HG02571 (cell line): ENCODE results near the gene CLEC4F.
"Not testable (repeated sequence)": the region's sequence is repeated elsewhere in the genome, so short reads cannot be mapped to it uniquely, and the experiment has no call there.

Experiments used
- ATAC-seq: cut with Tn5 transposase; IDR thresholded peaks from one replicate; pipeline ENCODE4 v1.9.1; 2021; ENCODE audit warnings: mild to moderate bottlenecking, moderate library complexity; ENCODE audit not compliant: unreplicated experiment

CLEC4F gene

DNA sequence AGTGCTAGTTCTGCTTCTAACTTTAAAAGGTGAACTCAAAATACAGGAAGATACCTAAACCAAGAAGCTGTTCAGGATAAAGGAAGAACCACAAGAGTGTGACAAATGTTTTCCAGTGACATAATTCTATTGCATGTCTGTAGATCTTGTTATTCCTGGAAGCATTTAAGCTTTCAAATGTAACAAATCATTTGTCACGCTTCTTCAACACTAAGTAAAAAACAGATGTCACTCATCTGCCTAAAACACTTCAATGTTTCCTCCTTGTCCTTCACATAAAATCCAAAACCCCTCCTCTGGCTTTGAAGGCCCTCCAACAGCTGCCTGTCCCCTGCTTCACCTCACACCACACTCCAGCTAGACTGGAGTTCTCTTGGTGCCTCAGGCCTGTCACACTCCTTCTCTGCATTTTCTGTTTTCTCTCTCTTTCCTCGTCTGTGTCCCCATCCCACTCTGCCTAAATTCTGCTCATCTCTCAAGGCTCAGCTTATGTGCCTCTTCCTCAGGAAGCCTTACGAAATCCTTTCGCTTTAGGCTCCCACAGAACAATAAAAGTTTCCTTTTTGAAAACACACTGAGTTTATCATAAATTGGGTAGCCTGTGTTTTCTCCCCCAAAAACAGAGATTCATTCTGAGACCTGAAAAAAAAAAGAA is 6.4 kb upstream of the CLEC4F start:
- ATAC-seq, result no peak

DNA sequence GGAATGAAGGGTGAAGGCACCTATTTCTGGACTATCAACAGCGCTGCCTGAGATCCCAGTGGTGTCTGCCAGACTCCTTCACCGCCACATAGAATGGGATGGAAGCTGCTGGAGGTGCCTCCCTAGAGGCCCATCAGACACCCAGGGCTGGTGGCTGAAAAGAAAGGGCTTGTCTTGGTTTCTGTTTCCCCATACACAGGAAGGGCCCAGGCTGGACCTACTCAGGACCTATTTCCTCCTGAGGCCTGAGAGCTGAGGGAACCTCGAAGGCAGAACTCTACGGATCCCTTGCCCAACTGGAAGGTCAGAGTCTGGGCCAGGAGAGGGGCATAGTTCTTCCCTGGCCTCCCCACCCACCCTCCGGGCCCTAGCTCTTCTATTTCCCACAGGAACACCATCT is 2.9 kb upstream of the CLEC4F start:
- ATAC-seq, result no peak

DNA sequence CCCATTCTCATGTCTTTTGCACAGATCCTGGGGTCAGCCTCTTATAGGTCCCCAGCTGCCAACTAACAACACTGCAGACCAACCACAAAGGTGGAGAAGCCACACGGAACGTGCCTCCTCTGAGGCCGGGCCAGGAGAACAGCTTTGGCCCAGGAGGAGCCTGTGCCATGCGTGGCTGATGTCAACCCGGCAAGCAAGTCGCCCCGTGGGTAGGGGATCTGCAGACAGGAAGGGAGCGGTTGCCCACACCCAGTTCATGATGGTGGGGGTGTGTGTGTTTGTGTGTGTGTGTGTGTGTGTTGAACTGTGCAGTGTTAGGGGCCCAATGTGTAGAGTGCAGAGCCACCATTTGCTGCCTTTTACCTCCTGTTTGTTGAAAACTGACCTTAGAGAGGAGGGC is 2.4 kb upstream of the CLEC4F start:
- no peak for ATAC-seq

DNA sequence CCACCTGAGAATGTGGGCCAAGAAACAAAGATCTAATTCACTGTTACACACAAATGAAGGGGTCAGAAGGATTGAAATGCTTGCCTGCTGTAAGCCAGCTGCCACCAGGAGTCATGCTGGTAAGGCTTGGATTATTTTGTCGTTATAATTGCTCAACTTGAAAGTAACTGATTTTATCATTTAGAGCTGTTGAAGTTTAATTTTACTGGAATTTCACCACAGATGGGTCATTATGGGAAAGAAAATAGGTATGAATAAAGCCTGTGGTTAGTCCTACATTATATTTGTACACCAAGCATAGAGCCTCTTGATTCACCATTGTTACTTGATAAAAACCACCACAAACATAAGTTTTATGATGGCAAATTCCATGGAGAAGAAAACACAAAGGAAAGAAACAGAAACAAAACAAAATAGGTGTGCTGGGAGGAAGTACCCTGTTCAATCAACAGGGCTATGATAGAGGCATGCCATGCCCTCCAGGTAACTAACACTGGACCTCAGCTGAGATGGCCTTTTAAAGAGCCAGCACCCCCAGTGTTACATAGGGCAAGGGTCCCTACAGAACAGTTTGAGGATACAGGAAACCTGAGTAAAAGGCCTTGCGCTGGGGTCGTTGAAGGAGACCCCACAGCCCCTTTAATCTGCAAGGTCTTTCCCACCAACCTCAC is 3.0 kb downstream of the CLEC4F start:
- no peak for ATAC-seq

DNA sequence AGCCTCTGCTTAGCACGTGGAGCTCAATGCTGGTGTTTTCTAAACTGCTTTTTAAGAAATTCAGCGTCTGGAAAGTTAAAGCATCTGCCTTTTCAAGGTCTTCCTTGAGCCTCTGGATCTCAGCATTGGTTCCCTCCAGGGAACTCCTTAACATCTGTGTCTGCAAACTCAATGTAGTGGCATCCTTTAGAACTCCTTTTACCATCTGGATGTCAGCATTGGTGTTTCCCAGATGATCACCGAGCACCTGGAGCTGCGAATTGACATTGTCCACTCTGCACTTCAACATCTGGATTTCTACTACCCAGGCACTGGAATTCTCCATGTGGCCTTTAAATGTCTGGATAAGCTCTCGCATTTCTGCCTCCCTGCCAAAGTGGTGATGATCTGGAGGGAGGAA is 3.7 kb downstream of the CLEC4F start:
- no peak for ATAC-seq

DNA sequence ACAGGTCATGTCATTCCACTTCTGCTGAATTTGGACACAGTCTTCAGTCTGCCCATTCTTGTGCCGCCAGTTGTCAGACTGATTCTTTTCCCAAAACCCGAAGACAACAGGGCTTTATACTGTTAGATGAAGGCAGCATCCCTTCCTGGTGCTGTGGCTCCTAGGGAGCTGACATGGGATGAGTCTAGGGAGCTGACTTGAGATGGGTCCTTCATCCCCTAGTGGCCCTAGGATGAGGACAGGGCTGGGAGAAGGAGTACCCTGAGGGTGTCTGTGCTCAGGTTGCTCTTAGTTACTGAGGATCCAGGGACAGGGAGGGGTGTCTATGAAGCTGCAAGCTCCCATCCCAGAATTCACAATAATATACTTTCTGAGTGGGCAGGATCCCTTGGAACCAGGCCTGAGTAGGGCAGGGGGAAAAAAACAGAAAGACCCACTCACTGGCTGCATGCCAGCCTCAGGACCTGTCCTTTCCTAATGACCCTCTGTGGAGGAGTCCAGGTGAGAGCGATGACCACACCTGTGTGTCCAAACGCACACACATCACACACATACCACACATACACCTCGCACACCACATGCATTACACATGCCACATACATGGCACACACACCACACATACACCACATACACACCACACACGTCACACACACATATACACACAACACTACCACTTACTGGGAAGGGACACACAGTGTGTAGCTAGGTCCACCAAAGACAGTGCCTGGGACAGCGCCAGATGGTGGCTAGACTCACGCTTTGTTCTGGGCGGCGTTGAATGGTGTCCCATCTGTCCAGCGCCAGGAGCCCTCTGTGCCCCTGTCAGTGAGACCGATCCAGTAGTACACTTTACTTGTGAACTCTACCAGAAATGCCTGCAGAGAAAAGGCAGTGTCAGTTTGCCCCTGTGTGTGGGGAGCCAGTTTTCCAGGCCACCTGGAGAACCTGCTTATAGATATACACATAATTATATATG is 11.1 kb downstream of the CLEC4F start:
- no peak for ATAC-seq

DNA sequence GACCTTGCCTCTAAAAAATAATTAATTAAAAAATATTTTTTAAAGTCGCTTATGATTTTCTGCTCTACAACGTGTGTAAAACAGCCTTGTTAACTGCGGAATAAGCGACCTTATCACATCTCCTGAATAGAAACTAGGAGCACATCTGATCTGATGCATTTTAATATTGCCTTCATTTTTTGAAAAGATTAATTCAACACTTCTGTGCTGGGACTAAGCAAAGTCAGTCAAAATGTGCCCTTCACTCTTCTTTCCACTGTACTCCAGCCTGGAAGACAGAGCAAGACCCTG is 12.6 kb downstream of the CLEC4F start:
- ATAC-seq, result no peak

DNA sequence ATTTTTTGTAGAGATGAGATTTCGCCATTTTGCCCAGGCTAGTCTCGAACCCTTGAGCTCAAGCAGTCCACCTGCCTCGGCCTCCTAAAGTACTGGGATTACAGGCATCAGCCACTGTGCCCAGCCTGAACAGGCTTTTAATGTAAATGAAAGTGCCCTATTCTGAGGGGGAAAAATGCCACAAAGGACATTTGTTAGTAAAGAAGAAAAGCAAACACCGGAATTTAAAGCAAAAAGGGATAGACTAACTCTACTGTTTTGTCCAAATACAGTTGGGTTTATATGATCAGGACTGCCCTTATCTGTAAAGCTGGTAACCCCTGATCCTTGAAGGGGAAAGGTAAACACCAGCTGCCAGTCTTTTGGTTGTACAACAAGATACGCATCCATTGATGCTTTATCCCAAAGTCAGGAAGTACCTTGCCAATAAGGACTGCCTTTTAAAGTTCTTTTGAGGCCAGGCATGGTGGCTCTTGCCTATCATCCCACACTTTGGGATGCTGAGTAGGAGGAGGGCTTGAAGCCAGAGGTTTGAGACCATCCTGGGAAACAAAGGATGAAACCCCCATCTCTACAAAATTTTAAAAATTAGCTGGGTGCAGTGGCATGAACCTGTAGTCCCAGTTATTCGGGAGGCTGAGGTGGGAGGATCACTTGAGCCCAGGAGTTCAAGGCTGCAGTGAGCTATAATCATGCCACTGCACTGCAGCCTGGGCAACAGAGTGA is 13.1 kb downstream of the CLEC4F start:
- ATAC-seq, result no peak

DNA sequence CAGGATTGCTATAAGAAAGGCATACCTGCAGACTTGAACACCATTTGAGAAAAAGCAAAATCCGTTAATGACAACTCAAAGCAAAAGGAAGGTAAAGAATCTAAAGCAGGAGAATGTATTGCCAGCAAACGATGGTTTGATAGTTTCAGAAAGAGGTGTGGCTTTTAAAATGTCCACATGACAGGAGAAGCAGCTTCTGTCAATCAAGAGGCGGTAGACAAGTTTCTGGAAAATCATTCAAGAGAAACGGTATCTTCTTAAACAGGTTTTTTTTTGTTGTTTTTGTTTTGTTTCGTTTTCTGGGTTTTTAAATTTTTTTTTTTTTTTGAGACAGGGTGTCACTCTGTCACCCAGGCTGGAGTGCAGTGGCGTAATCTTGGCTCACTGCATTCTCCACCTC is 13.8 kb downstream of the CLEC4F start:
- ATAC-seq, result no peak

DNA sequence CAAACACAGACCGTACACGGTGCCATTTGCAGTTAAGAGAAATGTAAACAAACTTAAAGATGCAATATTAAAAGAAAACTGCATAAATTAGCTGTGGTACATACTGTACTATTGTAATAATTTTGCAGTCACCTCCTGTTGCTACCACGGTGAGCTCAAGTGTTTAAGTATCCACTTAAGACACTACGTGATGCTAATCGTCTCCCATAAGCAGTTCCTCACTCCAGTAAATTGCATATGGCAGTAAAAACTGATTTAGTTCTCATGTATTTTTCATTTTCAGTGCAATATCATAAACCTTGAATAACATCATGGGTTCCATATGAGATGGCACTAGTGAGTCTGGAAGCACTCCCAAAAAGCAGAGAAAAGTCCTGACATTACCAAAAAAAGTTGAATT is 14.4 kb downstream of the CLEC4F start:
- ATAC-seq, result no peak

DNA sequence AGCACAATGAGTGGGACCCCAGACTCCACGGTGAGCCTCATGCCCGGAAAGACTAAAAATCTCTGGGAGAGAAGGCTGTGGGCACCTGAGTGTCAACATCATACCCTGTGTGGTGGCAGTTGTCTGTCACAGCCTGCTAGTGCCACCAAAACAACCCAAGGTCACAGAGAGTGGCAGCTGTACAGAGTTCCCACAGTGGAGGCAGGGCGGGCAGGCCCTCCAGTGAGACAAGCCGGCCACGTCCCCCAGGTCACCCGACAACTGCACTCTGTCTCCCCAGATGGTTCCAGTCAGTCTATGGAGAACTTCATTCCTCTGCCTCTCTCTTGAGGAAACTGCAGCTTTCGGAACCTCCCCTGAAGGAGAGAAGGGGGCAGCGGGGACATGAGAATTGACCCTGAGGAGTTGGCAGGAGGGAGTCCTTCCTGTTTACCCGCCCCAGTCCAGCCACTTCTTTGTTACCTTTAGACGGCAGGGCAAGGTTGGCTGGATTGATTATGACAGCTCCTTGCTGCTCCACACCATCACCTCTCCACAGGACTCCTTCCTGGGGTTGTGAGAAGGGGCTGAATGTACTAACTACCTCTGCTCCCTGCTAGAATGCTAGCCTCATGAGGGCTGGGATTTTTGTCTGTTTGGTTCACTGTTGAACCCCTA is 18.7 kb downstream of the CLEC4F start:
- ATAC-seq, result no peak

DNA sequence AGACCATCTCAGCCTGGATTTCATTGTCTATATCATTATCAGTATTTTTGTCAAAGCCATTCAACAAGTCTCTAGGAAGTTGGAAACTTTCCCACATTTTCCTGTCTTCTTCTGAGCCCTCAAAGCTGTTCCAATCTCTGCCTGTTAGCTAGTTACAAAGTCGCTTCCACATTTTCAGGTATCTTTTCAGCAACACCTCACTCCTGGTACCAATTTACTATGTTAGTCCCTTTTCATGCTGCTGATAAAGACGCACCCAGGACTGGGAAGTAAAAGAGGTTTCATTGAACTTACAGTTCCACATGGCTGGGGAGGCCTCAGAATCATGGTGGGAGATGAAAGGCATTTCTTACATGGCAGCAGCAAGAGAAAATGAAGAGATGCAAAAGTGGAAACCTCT is 20.7 kb downstream of the CLEC4F start:
- ATAC-seq, result no peak

DNA sequence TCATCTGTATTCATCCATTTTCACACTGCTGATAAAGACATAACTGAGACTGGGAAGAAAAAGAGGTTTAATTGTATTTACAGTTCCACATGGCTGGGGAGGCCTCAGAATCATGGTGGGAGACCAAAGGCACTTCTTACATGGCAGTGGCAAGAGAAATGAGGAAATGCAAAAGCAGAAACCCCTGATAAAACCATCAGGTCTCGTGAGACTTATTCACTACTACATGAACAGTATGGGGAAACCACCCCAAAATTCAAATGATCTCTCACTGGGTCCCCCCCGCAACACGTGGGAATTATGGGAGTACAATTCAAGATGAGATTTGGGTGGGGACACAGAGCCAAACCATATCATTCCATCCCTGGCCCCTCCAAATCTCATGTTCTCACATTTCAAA is 22.4 kb downstream of the CLEC4F start:
- not testable (repeated sequence) for ATAC-seq

DNA sequence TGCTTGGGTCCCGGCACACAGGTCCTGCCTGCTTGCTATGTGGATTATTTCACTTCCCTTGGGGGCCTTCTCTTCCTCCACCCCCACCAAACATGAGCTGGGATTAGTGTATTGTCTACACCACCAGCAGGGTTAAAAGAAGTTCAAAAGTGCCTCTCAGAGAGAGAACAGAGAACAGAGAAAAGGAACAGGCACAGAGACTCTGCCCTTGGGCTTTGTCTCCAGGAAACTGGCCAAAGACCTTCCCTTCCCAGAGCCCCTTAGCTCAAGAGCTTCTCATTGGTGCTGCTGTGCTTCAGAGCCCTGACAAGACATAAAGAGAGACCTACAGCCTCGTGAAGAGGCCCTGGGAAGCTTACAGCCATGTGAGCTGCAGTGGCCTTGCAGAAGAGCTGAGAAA is 22.9 kb downstream of the CLEC4F start:
- no peak for ATAC-seq

DNA sequence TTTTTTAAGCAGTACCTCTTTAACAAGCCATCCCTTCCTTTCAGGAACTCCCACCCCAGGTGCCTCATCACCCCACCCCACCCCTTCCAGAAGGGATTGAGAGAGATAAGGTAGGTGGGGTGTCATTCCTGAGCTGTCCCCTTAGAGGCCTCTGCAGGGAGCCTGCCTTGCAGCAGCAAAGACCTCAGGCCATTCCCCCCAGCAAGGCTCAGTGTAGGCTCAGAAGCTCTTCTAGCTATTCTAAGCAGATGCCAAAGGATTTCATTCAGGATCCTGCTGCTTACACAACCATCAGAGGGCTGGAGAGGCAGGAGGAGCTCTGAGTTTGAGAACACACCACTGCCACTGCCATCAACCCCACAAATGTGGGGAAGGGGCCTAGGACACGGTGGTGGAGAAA is 24.1 kb downstream of the CLEC4F start:
- no peak for ATAC-seq

DNA sequence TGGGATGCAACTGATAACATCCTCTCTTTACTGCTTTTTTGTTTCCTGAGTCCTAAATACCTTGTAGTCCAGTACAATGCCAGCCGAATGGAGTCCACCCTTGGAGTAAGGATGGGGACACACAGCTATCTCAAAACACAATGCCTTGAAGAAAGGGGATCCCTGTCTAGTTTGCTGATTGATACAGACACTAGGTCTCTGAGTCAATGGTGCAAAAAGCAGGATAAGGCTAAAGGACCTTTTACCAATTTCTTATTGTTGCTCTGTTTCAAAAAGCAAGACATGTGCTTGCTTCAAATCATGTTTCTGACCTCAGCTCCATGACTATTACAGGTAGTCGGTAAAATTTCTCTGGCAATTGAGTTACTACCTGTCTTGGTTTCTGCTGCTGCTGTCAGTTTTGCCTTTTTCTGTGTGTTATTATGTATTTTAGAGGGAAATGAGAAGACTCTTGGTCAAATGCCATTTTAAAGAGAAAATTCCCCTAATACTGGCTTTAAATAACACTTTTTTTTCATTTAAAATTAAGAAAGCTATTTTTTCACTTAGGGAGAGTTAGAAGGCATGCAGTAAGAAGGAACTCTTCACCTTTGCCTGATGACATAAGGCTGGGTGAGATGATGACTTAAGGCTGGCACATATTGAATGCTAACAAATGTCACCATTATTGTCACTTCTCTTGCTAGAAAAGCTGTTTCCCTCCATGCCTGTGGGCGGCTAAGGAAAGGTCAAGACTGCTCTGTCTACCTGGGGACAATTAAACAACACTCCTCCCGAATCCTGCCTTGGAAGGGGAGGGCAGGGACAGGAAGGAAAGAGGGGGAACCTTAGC is 25.0 kb downstream of the CLEC4F start:
- ATAC-seq, result no peak

DNA sequence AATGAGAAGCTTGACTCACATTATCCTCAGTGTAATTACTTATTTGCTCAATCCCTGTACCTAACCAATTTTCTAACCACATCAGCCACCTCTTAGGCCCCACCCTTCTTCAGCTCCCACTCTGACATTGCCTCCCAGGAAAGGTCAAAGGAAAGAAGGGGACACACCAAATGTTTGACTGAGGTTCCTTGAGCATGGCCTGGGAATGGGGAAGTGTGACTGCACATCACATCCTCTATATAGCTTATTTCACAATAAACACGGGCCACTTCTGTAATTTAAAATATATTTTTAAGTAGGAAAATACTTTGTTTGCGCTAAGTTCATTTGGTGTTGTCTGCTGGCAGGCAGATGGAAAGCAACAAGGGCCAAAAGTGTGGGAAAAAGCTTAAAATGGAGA is 26.9 kb downstream of the CLEC4F start:
- ATAC-seq, result no peak

DNA sequence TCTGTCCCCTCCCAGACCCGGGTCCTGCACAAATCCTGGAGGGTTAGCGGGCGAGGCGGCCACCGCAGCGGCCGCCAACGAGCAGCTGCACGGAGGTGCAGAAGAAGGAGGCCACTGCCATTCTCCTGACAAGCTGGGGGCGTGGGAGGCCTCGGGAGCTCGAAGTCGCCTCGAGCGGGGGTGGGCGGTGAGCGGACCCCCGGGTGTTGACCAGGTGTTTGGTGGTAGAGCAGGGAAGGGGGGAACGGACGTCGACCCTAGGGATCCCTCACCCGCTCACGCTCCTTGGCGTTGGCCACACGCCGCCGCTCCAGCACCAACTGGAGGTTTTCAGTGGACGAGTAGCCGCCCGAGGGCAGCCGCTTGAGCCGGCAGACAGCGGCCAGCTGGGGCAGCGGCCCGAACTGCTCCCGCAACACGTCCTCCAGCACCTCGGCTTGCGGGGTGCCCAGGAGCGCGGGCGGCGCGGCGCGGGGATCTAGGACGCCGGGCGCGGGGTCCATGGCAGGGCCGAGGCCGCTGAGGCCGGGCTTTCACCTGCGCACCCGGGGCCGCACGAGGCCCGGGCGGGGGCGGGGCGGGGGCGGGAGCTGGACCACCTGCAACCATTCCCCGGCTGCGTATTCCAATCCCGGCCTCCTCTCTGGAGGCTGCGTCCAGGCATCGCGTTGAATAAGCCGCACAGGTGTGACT is 30.1 kb downstream of the CLEC4F start, which contains the start of gene FIGLA:
FIGLA (minus strand) TSS at position 508 of the 693 bp plus-strand sequence; CDS start at position 503, 5 bp downstream.
- no peak for ATAC-seq
